Measurements from ENCODE around the gene CHI3L1.
A peak's percentile ranks its signal among the peaks of the same experiment; 100 is the strongest.

Gene CHI3L1

DNA sequence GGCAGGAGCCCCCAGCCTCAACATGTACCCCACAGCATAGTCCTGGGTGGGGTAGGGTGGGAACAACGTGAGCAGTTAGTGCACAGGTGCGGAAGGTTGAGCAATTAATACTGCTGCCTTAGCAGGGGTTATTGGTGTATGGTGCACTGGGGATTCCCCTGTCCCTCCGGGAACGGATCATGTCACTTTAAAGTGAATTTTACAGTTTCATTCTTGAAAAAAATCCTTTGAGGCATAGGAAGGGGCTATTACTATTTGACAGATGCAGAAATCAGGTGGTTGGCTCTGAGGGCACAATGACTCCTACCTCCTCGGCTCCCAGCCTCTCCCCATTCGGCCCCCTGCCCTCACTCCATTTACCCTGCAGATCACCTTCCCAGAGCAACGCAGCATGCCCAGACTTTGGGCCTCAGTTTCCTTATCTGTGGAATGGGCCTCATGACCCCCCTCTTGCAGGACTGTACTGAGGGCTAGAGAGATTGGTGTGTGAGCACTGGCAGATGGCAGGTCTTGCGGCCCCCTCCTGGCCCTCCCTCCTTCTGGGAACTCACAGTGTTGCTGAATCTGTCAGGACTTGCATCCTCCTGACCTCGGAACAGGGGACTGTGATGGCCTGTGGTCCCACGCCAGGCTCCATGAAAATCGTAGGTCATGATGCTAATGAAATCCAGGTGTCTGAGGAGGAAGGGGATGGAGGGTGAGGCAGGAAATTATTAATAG lies 5.7 kb downstream of the CHI3L1 start:
- no peak for DNase-seq

DNA sequence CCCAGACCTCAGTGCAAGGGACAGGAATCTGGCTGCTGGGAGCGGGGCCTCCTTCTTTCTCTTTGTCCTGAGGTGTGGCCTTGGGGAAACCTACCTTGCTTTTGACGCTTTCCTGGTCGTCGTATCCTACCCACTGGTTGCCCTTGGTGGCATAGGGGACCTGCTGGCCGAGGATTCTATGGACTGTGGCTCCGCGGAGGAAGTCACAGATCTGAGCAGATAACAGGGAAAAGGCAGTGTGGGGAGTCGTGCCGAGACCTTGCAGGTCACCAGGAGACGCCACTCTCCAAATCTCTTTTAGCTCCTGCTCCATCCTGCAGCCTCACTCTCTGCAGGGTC lies 6.9 kb downstream of the CHI3L1 start:
- no peak for DNase-seq

DNA sequence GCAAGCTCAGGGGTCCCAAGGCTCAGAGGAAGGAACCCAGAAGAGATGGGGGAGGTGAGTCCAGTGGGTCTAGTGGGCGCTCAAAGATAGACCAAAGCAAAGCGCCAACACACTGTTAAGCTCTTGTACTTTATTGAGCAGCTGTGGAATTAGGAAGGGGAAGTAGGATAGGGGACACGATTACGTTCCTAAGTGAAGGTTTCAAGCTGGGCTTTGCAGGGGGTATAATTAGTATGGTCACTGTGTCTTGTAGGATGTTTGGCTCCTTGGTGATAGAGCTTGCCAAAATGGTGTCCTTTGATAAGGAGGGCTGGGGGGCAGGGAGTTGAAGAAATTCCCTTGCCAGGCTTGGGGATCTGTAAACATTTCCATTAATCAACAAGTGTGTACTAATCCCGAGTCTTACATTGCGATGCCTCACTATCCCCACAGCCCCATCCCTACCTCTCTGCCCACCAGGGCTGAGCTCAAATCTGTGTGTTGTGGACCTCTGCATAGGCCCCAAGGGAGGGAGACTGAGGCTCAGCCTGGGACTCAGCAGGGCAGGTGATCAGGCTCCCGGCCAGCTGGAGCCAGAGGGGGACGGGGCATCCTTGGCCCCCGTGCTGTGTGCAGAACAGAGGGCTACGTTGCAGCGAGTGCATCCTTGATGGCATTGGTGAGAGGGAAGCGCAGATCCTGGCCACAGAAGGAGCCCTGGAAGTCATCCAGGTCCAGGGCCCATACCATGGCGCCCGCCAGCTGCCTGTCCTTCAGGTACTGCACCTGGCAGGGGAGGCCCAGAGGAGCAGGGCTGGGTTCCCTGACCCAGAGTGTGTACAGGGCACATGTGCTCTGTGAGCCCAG lies 7.5 kb downstream of the CHI3L1 start:
- DNase-seq, result peak; percentile 57

DNA sequence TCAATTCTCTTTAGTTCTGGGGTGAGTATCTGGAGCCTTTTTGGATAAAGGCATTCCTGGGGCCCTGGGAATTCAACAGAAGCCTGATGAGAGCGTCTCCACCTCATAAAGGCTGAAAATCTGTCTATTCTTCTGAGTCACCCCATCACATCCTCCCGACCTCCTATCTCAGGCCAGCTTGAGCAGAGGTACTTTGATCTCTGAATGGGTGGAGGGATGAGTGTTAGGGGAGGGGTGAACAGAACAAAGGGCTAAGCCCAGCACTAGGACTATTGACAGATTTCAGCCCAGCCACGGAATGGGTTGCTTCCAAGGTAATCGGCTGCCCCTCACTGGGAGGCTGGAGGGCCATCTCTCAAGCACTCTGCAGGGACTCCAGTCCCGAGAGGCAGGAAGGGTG lies 8.4 kb downstream of the CHI3L1 start:
- DNase-seq, result peak; percentile 24

DNA sequence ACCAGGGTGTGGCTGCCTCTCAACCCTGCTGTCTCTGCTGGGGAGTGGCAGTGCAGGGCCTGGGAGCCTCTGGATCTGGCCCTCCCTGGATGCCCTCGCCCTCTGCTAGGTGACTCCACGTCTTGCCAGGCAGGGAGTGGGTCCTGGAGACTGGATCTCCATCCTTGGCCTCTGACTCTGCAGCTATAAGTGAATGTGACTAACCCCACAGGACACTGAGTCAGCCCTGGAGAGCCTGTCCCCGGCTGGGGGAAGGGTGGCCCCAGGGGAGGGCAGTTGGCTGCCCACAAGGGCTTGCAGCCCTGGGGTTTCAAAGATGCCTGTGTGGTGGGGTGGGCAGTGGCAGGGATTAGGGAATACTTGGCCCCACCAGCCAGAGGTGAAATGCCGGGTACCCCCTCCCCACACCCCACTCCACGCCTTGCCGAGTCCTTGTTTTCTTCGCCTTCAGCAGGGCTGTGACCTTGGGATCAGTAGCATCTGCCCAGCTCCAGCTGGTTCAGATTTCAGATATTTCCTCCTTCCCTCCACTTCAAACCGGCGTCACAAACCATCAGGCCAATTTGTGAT lies 8.9 kb downstream of the CHI3L1 start:
- no peak for DNase-seq

DNA sequence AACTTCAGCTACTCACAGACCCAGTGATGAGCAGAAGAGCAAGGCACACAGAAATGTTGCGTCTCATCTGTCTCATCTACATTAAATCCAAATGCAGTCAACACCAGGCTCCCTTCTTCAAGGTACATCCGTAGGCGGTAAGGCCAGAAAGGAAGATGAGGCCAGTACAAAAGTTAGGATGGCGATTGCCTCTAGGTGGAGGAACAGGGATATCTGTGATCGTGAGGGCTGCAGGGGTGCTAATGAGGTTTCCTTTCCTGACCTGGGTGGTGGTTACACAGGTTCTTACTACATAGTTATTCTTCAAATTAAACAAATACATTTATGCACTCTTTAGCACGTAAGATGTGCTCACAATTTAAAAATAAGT lies 9.5 kb downstream of the CHI3L1 start:
- DNase-seq, result no peak

- DNase-seq, result no peak
These were observed 10.1 kb downstream of the CHI3L1 start for GRCh38 chr1:203176273-203177035.

DNA sequence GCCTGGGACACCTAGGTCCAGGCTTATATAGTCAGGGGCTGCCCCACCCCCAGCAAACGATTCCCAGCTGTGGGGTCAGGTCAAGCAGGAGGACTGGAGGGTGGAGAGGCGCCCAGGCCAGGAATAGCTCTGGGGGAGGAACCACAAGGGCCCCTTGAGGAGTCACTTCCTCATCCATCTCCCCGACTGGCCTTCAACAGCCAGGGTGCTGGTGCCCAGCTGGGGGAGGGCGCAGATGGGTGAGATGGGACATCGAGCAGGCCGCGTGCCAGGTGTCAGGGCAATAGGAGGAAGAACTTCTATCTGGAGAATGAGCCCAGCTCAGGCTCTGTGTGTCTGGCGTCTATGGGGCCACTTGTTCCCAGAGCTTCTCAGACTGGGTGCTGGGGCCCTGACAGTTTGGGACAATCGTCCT lies 10.7 kb downstream of the CHI3L1 start:
- no peak for DNase-seq

- no peak for DNase-seq
These were observed 11.2 kb downstream of the CHI3L1 start, which contains the start of gene MYBPH for GRCh38 chr1:203175237-203175826. MYBPH (minus strand) TSS chr1:203175826; CDS start chr1:203175755, 71 bp downstream.

GRCh38 chr1:203174324-203174985 lies 12.0 kb downstream of the CHI3L1 start:
- no peak for DNase-seq

DNA sequence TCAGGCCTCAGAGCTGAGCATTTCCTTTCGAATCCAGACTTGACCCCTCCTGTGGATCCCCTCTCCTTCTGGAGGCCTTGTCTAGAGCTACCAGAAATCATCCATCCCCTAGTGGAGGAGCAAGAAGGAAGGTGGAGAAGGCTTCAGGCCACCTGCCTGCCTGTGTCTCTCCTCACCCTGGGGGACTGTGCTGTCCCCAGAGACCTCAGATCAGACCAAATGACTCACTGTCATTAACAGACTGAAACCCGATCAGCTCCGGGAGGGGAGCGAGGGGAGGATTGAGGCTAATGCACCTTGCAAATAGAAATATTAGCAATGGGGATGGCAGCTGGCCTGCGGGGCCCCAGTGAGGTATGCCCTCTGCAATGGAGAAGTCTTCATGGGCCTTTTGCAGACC lies 12.9 kb downstream of the CHI3L1 start:
- DNase-seq, result peak; percentile 29

DNA sequence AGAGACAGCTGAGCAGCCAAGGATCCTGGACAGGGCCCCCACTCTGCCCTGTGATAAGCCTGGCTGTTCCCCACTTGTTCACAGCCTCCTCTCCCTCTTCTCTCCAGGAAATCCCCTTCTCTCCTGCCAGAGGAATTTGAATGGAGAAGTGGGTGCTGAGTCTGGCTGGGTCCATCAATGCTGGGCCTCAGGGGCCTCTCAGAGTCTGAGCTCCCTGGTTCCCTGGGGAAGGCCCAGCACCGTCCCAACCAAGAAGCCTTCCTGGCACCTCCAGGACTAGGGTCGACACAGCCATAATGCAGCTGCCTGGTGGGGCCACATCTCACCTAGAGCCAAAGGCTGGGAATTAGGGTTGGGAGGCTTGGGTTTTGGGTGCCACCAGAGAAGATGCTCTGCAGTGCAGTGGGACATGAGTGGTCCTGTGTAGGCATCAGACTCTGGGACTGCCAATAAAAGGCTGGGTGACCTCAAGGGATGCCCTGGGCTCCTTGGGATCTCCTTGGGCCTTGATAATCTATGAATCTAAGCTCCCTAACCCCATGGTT lies 13.4 kb downstream of the CHI3L1 start:
- DNase-seq, result no peak

GRCh38 chr1:203172184-203173010 lies 14.1 kb downstream of the CHI3L1 start:
- peak; percentile 42 for DNase-seq

DNA sequence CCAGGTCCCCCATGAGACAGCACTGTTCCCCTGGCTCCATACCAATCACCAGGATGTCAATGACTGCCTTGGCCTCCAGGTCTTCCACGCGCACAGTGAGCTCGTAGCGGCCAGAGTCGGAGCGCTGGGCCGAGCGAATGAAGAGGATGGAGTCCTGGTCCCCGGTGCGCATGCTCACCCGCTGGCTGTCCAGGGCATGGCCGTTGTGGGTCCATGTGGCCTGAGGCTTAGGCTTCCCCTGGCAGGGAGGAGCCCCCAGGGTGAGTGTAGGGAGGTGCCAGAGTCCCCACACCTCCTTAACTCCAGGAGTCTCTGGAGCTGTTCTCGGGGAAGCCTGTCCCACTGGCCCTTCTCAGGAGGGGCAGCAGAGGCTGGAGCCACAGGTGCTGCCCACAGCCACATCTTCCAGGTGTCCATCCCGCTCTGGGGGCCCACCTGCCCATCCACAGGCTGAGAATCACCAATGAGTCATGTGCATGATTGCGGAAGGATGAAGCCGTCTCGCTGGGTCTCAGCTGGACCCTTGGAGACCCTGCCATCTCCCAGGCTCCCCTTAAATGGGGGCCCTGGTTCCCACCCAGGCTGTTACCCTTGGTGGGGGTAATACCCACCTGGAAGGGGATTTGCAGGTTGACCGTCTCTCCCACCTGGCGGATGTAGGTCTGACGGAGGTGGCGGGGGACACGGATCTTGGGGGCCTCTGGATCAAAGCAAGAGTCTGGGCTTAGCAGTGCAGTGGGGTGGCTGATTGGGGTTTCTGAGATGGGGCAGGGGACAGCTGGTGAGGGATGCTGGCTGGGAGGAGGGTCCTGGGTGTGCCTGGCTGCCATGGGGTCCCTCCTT lies 14.9 kb downstream of the CHI3L1 start:
- no peak for DNase-seq

DNA sequence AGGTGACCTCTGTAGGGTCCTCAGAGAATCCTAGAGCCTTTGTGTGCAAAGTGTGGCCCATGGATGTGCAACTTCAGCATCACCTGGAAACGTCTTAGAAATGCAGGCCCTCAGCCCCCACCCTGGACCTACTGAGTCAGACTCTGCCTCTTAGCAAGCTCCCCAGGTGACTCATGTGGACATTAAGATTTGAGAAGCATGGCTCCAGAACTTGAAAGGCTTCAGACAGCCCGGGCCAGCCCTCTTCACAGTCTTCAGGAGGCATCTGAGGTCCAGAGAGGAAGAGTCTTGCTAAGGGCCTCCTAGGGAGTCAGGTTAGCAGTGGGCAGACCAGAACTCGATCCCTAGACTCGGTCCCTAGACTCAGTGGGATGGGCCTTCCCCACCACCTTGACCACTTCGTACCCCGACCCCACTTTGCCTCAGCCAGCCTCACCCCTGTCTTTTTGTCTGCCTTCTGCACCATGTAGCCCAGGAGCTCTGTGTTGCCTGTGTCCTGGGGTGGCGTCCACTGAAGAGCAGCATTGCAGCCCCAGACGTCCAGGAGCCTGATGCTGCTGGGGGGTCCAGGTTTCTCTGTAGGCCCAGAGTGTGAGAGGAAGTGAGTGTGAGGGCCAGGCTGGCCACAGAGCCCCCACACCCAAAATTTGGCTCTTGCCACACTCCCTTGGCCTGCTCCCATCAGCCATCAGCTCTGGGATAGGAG lies 15.7 kb downstream of the CHI3L1 start:
- DNase-seq, result no peak

GRCh38 chr1:203169770-203170520 lies 16.6 kb downstream of the CHI3L1 start:
- no peak for DNase-seq

DNA sequence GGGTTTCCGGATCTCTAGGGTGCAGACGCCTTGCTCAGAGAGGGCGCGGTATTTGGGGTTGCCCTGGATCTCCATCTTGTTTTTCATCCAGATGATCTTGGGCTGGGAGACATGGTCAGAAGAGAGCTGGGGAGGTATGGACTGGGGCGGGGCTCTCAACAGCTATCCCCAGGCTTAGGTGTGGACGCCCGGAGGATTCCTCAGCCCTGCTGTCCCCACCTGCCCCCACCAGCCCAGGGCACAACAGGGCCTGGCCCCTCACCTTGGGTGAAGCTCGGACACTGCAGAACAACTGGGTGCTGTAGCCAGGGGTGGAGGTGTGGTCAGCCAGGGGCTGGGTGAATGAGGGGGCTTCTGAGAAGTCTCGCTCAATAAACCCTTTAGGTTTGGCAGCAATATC lies 17.5 kb downstream of the CHI3L1 start:
- no peak for DNase-seq

GRCh38 chr1:203168256-203168786 lies 18.2 kb downstream of the CHI3L1 start:
- no peak for DNase-seq

GRCh38 chr1:203167913-203168200 lies 18.6 kb downstream of the CHI3L1 start:
- no peak for DNase-seq
